ENCODE measurements around the gene RHCG.

Gene RHCG

DNA sequence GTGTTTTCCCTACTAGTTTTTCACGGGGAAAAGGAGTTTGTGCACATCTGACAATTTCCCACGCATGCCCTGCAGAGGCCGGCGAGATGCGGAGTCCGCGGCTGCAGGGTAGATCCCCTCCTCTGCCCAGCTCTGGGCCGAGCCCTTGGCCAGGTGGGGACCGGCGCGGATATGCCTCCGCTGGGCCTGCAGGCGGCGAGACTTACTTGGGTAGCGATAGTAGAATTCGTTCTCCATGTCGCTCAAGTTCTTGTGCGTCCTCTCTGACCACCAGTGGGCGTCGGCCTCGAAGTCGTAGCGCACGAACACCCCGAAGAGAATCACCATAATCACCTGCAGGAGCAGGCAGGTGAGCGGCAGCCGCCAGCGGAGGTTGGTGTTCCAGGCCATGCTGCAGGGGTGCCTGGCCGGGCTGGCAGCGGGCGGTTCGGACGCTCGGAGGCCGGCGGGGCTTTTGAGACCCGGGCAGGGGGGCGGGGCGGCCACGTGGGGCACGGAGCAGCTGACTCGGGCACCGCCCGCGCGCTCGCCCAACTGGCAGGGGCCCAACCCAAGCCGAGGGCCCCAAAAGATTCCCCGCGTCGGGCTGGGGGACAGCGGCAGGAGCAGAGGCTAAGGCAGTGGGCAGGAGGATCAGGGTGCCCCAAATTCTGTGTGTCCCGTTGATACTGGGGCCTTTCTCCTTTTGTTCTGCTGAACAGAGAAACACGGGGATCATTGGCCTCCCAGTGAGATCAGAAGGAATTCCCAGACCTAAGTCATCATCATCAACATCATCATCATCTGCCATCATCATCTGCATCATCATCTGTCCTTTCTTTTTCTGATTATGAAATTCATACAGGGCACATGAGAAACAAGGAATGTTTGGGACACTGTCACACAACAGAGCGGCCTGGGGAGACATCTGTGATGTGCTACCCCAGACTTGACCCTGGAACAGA, at the start of gene RHCG:
Gene RHCG (minus strand): TSS at position 429 of the 944 bp plus-strand sequence. CDS start 39 bp downstream, at position 390.
- H3K27ac ChIP-seq, result no peak within 1 kb of the TSS

DNA sequence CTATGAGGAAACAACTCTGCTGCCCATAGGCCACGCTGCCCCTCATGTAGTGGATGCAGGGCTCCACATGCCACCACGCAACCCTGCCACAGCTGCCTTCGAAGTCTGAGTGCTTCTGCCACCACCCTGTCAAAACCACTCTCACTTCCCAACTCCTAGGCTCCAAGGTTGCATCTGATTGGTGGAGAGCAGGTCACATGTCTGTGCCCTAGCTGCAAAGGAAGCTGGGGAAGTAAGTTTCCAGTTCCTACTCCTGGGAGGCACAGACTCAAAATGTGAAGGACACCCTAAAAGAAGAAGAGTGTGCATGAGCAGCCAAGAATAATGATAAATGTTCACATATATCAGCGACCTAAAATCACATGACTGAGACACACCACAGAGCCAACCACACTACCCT, 47.0 kb upstream of the RHCG start:
- no peak overlapping the region for H3K27ac ChIP-seq
- TF ChIP-seq, protein P1, sequence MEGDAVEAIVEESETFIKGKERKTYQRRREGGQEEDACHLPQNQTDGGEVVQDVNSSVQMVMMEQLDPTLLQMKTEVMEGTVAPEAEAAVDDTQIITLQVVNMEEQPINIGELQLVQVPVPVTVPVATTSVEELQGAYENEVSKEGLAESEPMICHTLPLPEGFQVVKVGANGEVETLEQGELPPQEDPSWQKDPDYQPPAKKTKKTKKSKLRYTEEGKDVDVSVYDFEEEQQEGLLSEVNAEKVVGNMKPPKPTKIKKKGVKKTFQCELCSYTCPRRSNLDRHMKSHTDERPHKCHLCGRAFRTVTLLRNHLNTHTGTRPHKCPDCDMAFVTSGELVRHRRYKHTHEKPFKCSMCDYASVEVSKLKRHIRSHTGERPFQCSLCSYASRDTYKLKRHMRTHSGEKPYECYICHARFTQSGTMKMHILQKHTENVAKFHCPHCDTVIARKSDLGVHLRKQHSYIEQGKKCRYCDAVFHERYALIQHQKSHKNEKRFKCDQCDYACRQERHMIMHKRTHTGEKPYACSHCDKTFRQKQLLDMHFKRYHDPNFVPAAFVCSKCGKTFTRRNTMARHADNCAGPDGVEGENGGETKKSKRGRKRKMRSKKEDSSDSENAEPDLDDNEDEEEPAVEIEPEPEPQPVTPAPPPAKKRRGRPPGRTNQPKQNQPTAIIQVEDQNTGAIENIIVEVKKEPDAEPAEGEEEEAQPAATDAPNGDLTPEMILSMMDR (IDR thresholded peaks at IDR 0.05), result no peak
- TF ChIP-seq ZFX (IDR thresholded peaks at IDR 0.05; ENCODE audit: borderline replicate concordance), result no peak

More for the DNA sequence above, at the start of gene RHCG:
- no peak for TF ChIP-seq ZFX (IDR thresholded peaks at IDR 0.05; ENCODE audit: borderline replicate concordance)
- TF ChIP-seq, protein P1 (IDR thresholded peaks at IDR 0.05), result no peak

DNA sequence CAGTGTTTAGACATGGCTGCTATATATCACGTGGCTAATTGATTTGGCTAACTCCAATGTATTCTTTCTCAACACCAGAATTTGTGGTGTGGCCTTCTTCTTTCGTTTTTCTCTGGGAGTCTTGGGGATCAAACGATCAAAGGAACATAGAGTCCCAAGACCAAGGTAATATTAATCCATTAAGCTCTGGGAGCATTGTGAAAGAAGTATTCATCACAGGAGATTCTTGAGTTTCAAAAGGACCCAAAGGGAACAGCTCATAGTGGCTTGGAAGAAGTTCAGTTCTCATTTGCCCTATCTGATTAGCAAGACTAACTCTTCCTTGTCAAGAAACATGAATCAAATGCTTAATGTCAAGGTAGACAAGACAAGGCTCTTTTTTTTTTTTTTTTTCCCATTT, 46.0 kb upstream of the RHCG start:
- TF ChIP-seq, protein P1 (IDR thresholded peaks at IDR 0.05), result no peak
- no peak for TF ChIP-seq ZFX (IDR thresholded peaks at IDR 0.05; ENCODE audit: borderline replicate concordance)
- H3K27ac ChIP-seq, result no peak overlapping the region

DNA sequence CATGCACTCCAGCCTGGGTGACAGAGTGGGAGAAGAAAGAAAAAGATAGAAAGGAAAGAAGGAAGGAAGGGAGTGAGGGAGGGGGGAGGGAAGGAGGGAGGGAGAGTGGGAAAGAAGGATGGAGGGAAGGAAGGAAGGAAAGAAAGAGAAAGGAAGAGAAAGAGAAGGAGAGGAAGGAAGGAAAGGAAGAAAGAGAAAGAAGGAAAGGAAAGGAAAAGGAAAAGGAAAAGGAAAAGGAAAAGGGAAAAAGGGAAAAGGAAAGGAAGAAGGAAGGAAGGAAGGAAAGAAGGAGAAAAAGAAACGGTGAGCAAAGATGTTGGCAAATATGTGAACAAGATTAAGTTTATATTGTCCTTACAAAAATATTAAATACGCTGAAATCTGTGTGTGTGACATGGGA, 42.6 kb upstream of the RHCG start:
- TF ChIP-seq, protein P1 (IDR thresholded peaks at IDR 0.05), result no peak
- no peak for TF ChIP-seq ZFX (IDR thresholded peaks at IDR 0.05; ENCODE audit: borderline replicate concordance)
- no peak overlapping the region for H3K27ac ChIP-seq

DNA sequence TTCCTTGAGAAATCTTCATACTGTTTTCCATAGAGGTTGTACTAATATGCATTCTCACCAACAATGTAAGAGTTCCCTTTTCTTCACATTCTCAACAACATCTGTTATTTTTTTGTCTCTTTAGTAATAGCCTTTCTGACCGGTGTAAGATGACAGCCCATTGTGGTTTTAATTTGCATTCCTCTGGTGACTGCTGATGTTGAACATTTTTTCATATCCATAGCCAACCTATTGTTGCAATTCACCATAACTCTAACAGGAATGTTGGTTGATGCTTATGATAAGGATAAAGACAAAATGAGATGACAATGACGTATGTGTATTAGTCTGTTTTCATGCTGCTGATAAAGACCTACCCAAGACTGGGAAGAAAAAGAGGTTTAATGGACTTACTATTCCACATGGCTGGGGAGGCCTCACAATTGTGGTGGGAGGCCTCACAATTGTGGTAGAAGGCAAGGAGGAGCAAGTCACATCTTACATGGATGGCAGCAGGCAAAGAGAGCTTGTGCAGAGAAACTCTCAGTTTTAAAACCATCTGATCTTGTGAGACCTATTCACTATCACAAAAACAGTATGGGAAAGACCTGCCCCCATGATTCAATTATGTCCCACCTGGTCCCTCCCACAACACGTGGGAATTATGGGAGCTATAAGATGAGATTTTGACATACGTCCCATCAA, 37.6 kb upstream of the RHCG start:
- no peak for TF ChIP-seq ZFX (IDR thresholded peaks at IDR 0.05; ENCODE audit: borderline replicate concordance)
- TF ChIP-seq, protein P1 (IDR thresholded peaks at IDR 0.05), result no peak
- no peak overlapping the region for H3K27ac ChIP-seq

DNA sequence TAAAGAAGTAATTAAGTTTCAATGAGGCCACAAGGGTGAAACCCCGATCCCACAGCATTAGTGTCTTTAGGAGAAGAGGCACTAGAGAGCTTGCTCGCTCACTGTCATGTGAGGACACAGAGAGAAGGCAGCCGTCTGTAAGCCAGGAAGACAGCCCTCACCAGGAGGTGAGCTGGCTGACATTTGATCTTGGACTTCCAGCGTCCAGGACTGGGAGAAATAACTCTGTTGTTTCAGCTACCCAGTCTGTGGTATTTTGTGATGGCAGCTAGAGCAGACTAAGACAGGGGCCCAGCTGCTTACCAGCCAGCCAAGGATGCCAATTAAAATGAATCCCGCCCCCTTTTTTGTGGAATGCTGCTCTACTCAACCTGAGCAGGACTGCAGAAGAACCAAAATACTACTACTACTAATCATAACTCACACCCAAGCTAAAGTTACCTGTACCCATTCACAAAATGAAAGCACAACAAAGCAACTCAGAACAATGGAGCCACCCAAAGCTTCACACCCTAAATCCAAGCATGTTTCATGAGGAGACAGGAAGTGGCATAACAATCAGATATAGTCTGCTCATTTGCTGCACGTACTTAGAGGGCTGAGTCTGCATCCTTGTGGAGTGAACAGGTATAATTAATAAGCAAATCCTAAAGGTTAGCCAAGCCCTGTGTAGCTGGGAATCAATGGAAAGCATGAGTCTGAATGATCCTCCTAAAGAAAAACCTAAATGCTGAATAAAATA, 35.6 kb upstream of the RHCG start:
- no peak for TF ChIP-seq ZFX (IDR thresholded peaks at IDR 0.05; ENCODE audit: borderline replicate concordance)
- TF ChIP-seq, protein P1 (IDR thresholded peaks at IDR 0.05), result no peak

More for the DNA sequence above, 35.6 kb upstream of the RHCG start:
- H3K27ac ChIP-seq, result no peak overlapping the region

All from 22Rv1 (cell line).